Loucy (cell line): ENCODE data around the gene DLGAP3.

Experiments
- CTCF ChIP-seq: fragments of 200-600 bp; sonication (generic); conservative IDR thresholded peaks from 2 replicates; pipeline ENCODE4 v1.5.1; 2014; ENCODE audit warnings: mild to moderate bottlenecking, antibody characterized with exemption, low read length
- EZH2phosphoT487 ChIP-seq: fragments of 200-600 bp; IDR thresholded peaks from 2 replicates; pipeline ENCODE4 v1.6.1; 2018; ENCODE audit warnings: antibody characterized with exemption, mild to moderate bottlenecking, moderate library complexity, borderline replicate concordance

GRCh38 chr1:34900775-34901502 lies 28.5 kb downstream of the DLGAP3 start:
- TF ChIP-seq CTCF (no peak), EZH2phosphoT487 (no peak)
